Measurements from ENCODE around the gene MTG2. TPM values are rescaled to one million over a fixed set of nuclear protein-coding genes. Genes with fewer than 3 reads are reported as not detected.
A peak's percentile ranks its signal among the peaks of the same experiment; 100 is the strongest.

MTG2 gene
- total and polyA plus RNA-seq, 2 of the 13 experiments (the other 11 are each of a cell fraction or from before 2014, with no cell fraction given): 20.4 to 37.8 TPM

- TF ChIP-seq KDM3A (CRISPR knock-in tag; IDR thresholded peaks at IDR 0.05; ENCODE audit: low read depth) (0 out of 2 replicates have a peak, but pooled peaks have one; percentile 44), SMC3 (IDR thresholded peaks at IDR 0.05; ENCODE audit: low read length) (peak; percentile 63), THRA (CRISPR knock-in tag; IDR thresholded peaks at IDR 0.05; ENCODE audit: borderline replicate concordance) (0 out of 2 replicates have a peak, but pooled peaks have one; percentile 57), SRY (CRISPR knock-in tag; IDR thresholded peaks at IDR 0.05) (0 out of 2 replicates have a peak, but pooled peaks have one; percentile 52), ZNF556 (CRISPR knock-in tag; IDR thresholded peaks at IDR 0.05; ENCODE audit: borderline replicate concordance) (peak; percentile 75; the same call in 1 of the 2 replicates), BCL6 (CRISPR knock-in tag; IDR thresholded peaks at IDR 0.05) (peak; percentile 67), EEA1 (CRISPR knock-in tag; IDR thresholded peaks at IDR 0.05; ENCODE audit: borderline replicate concordance) (0 out of 2 replicates have a peak, but pooled peaks have one; percentile 49), ZMYM3 (CRISPR knock-in tag; IDR thresholded peaks at IDR 0.05) (peak; percentile 51; the same call in 1 of the 2 replicates), FOXA3 (CRISPR knock-in tag; IDR thresholded peaks at IDR 0.05) (peak; percentile 84), SOX6 (IDR thresholded peaks at IDR 0.05) (no peak), SOX6 (CRISPR knock-in tag; IDR thresholded peaks at IDR 0.05) (peak; percentile 94), ZNF296 (CRISPR knock-in tag; conservative IDR thresholded peaks at IDR 0.05) (peak; percentile 86; the same call in 1 of the 2 replicates), HNF4A (CRISPR knock-in tag; IDR thresholded peaks at IDR 0.05) (peak; percentile 88), TBL1XR1 (IDR thresholded peaks at IDR 0.05; ENCODE audit: borderline replicate concordance, low read length, partially characterized antibody) (peak; percentile 71), ZNF687 (CRISPR knock-in tag; IDR thresholded peaks at IDR 0.05) (peak; percentile 80), KDM5B (CRISPR knock-in tag; IDR thresholded peaks at IDR 0.05; ENCODE audit: borderline replicate concordance) (peak; percentile 82; the same call in 1 of the 2 replicates), TRAFD1 (CRISPR knock-in tag; IDR thresholded peaks at IDR 0.05; ENCODE audit: borderline replicate concordance) (peak; percentile 25; the same call in 1 of the 2 replicates), ZFP1 (CRISPR knock-in tag; IDR thresholded peaks at IDR 0.05) (0 out of 2 replicates have a peak, but pooled peaks have one; percentile 52), SSRP1 (CRISPR knock-in tag; IDR thresholded peaks at IDR 0.05) (peak; percentile 89; the same call in 1 of the 2 replicates)
- TF ChIP-seq, protein P1, sequence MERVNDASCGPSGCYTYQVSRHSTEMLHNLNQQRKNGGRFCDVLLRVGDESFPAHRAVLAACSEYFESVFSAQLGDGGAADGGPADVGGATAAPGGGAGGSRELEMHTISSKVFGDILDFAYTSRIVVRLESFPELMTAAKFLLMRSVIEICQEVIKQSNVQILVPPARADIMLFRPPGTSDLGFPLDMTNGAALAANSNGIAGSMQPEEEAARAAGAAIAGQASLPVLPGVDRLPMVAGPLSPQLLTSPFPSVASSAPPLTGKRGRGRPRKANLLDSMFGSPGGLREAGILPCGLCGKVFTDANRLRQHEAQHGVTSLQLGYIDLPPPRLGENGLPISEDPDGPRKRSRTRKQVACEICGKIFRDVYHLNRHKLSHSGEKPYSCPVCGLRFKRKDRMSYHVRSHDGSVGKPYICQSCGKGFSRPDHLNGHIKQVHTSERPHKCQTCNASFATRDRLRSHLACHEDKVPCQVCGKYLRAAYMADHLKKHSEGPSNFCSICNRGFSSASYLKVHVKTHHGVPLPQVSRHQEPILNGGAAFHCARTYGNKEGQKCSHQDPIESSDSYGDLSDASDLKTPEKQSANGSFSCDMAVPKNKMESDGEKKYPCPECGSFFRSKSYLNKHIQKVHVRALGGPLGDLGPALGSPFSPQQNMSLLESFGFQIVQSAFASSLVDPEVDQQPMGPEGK (CRISPR knock-in tag; IDR thresholded peaks at IDR 0.05): peak; percentile 64; the same call in 1 of the 2 replicates
Measured at GRCh38 chr20:62134735-62135231, 48.0 kb upstream of the MTG2 start (continued).

Data from HepG2 (cell line).